GF-D8 (cell line): Measurements from ENCODE around the gene CUBN.
A peak's percentile ranks its signal among the peaks of the same experiment; 100 is the strongest.

ENCODE experiments used
- DNase-seq: peaks from one replicate; lab custom pipeline; 2025; lab: John Stamatoyannopoulos, UW

Gene CUBN

DNA sequence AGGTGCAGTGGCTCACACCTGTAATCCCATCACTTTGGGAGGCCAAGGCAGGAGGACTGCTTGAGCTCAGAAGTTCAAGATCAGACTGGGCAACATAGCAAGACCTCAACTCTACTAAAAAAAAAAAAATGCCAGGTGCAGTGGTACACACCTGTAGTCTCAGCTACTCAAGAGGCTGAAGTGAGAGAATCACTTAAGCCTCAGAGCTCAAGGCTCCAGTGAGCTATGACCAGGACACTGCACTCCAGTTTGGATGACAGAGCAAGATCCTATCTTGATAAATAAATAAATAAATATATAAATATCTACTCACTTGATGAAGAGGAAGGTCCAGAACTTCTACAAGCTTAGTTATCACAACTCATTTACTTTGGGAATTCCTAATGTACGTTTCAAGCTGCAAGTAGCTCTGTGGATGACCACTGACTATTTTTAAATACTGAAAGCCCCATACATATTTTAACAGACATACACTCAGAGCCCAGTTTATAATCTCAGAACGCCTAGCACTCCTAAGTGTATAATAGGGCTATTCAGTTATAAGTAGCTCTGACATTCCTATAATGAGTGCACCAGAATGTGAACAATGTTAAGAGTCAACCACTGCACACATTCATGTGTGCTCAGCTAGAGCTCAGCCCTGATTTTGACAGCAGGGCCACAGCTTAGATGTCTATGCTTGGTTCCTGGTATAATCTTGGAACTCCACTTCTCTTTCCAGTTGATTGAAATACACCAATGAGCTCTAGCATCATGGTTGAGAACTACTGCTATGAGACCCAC is 119.1 kb downstream of the CUBN start:
- DNase-seq, result no peak

DNA sequence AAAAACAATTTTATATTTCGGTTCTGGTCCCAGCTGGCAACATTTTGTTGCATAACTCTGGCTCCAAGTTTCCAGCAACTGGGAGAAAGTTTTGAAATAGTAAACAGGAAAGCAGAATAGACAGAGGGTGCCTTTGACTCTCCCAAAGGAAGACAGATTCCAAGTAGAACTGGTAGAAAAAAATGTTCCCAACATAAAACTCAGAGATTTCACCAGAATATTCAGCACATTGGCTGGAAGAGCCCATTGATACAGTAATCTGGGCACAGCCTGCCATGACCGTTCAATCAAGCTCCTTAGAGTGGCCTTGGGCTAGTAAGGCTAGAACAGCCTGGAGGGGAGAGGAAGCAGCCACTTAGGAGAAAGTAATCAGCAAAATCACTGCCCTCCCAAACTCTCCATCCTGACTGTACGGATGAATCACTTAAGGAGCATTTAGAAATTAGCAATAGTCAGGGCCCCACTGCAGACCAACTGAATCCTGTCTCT is 120.4 kb downstream of the CUBN start:
- no peak for DNase-seq

DNA sequence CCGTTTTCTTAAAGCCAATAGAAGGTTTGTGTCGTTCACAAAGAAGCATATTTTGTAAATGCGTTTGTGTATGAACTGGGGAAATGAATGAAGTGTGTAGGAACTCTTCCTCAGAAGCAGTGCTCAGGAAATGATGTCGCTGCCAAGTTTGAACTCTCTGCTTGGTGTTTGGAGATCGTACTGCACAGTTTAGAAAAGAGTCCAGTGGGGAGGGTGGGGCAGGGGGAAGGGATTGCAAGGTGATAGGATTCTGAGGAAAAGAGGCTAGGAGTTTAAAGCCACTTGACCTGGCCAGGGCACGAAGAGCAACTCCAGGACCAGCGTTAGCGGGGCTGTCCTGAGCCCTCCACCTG is 122.2 kb downstream of the CUBN start:
- DNase-seq, result no peak

DNA sequence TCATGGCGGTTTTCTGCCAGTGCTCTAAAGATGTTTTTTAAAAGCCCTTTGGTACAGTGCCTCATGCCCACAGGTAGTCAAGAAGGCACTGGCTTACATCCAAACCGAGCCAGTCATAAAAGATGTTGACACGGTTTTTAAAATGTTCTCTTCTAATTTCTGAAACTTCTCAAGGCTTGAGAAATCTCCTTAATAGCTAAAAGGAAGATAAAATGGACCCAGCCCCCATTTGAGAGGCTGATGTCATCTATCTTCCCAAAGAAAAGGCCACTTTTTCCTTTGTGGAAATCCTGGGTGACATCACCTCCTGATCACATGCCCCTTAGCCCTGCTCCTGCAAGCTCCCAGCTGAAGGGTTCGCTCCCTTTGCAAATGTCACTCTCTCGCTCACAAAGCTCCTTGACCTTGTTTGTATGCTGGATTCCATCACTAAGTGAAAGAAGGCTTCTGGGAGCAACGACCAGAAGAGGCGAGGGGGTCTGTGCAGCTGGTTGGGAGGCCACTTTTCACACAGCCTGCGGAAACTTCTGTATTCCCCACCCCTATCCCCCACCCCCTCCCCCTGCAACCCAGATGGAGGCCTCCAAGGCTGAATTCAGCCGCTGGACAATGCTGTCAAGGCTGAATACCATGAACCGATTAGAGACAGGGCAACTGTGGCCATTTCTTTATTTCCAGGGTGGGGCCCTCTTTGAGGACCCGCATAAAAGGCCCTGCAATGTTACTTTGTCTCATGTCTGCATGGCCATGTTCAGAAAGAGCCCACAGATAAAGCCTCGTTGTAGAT is 122.8 kb downstream of the CUBN start:
- DNase-seq, result no peak

DNA sequence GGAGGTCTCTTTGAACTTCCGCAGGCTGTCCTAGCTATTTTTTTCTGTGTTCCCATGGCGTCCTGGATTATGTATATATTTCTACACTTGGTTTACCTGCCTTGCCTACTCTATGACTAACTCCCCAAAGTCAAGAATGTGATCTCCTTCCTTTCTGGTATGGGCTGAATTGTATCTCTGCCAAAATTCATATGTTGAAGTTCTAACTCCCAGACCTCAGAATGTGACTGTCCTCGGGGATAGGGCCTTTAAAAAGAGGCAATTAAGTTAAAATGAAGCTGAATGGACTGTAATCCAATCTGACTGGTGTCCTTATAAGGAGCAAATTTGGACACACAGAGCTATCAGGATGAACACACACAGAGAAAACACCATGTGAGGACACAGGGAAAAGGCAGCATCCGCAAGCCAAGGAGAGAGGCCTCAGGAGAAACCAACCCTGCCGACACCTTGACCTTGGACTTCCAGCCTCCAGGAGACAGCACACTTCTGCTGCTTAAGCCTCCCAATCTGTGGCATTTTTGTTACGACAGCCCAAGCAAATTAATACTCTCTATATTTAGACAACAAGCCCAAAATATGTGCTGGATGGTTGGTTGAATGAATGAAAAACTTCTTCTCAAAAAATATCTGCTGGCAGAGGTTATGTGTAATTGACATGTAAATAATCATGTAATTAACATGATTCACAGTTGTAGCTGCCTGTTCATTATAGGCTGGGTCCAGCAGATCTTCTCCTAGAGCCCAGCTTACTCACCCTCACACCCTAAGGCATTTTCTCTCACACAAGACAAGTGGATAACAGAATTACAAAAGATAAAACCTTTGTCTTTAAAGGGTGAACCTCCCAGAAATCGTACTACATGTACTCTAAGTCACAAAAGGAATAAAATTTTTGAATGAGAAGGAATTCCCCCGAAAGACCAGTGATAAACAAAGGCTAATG is 123.7 kb downstream of the CUBN start:
- DNase-seq, result no peak

DNA sequence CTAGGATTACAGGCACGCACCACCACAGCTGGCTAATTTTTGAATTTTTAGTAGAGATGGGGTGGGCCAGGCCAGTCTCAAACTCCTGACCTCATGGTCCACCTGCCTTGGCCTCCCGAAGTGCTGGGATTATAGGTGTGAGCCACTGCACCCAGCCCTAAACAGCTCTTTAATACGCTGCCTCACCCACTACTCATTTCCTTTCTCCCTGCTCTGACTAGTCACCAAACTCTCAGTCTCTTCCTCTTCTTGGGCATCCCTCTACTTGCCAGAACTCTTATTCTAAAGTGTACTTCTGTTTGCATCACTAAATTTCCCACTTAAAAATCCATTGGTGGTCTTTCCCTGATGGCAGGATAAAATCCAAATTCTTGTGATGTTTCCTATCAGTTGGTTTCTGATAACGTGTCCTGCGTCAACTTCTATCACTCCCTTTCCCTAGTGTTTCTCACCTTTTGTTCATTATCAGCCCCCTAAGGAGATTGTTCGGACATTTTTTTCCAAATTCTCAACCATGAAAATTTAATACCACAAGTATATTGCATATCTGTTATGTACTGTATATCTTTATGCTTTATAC is 124.7 kb downstream of the CUBN start:
- DNase-seq, result no peak

DNA sequence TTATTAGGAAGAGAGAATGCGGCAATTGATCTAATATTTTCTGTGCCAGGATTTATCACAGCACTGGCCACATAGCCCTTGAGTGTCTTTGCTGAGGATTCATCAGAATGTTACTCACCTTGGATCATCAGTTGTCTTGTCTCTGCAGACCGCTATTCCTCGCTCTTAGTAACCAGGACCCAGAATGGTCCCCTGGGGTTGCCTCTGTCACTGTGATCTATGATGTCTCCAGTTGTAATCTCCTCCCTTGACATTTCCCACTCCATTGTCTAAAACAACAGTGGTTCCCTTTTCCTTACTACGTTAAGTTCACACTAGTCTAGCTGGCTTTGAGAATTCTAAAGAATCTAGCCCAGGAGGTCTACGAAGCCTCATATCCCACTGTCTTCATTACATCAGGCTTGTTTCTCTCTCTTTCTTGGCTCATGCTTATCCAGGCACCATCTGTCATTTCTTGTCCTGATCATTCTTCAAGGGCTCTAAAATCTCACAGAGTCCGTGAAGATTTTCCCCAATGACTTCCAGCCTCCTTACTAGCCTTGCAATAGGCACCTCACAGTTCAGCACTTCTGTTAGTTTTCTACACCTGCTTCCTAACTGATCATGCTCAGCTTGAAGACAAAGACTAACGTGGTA is 125.8 kb downstream of the CUBN start:
- DNase-seq, result no peak

DNA sequence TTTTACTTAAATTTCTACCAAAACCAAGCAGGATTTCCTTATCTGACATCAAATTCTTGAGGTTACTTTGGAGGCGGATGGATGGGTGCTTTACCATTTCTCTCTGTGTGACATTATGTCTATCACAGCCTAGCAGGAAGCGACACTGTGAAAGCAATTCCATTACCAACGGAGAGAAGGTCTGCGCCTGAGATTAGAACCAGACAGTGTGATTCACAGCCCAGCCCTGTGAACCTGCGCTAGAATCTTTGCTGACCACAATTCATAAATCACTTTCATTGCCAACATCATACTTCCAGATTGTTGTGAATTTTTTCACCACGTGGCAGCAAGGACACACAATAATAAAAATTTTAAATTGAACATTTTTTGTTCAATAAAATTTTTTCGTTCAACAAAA is 126.5 kb downstream of the CUBN start:
- DNase-seq, result peak; percentile 36

DNA sequence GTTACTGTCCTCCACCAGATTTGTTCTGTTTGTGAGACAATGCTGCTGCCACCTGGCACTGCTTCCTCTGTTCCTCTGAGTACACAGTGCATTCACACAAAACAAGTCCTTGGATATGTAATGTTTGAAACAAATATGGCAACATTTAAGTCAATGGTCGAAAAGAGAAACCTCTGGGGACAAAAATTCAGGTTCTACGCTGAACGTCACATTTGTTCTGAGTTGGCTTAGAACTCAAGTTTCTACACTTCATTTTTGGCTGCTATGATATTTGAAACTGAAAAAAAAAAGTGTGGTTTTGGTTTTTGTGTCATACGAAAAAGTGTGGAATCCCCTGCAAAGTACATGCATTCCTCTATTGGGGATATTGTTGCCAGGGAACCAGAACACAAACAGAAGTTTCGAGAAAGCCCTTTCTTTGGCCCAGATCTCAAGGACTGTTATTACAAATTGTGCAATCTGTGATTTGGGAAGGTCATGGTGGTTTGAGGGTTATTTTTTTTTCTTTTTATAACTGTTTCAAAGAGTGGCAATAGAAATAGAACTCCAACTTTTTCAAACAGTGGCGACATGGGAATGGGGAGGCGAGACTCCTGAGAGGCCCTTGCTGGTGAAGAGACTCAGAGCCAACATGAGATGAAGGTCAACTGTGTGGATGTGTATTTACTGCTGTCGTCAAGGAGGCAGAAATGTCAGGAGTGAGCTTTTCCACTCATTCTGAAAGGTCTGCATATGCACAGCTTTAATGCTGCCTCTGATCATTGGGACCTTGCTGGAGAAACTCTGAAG is 127.5 kb downstream of the CUBN start:
- no peak for DNase-seq

DNA sequence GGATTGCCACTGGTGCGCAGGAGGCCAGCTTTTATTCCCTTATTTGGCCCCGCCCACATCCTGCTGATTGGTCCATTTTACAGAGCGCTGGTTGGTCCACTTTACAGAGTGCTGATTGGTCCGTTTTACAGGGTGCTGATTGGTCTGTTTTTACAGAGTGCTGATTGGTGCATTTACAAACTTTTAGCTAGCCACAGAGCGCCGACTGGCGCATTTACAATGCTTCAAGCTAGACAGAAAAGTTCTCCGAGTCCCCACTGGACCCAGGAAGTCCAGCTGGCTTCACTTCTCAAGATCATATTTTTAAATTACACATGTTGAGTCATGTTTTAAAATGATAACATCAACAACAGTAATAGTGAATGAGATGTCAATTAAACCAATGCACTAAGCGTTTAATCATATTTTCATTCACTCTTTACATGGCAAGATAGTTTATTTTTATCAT is 128.3 kb downstream of the CUBN start:
- DNase-seq, result no peak

DNA sequence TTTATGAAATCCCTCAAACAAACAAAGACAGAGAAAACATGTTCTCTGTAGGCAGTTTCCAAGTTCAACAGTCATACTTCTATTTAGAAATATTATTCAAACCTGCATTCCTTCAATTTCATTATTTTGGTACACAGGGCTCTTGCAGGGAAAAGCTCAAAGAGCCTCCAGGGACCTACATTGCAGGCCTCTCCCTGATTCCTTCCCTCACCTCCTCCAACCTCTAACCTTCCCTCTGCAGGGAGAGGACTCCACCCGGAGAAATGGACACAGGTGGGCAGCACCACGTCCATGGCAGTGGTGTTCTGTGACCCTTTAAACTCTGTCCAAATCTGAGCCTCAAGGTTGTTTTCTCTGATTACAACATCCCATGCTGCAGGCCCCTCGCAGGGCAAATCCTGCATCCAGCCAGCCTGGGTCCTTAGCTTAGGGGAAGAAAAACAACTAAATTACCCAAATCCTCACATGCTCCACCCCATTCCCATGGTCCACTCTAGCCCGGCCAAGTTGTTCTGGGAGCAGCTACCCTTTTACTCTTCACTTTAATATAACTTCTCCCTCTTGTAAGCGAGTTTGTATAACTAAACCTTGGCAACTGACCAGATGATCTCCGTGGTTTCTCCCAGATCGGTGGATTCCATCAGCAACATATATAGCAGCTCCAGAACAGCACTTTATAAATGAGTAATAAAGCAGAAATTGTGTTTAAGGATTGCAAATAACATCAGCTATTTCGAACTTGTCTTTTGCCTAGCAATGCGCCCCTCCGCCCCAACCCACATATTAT is 129.8 kb downstream of the CUBN start:
- no peak for DNase-seq

DNA sequence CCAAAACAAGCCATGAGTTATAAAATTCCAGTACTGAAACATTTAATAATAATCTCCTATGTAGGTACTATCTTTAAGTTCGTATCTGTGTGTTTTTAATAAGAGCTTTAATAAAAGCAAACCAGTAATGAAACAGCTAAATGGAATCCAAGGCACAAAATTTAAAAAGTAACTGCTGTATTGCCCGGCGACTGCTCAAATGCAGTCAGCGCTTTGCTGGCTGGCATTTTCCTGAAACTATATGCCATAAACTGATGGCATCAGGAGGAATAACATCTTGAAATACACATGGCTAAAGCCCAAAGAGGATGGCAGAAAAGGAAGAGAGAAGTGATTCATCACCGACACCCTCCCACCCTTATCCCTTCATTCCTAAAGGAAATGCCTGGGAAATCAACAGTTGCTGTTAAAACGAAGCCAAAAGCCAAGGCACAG is 133.1 kb downstream of the CUBN start:
- no peak for DNase-seq

DNA sequence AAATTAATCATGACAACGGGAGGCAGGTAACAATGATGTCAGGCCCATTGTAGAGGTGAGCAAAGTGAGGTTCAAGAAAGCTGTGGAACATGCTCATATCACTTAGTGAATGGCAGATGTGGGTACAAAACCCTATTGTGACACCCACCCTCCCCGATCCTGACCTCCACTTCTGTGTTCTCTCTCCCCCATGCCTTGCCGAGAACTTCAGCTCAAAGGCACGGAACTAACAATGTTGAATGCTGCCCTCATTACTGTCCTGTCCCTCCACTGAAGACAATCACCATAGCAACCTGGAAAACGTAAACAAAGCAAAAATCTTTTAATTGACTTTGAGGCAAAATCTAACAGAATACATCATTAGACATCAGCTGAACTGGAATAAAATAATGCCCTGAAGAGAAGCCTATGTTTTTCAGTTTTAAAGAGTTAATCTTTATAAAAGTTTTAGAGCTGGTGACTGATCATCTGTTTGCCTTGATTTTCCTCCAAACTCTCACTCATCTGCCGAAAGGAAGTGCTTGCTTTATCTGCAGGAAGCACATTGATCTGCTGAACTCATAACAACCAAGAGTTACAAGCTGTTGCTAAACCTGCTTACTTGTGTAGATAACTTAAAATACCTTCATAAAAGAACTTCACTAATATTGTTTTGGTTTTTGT is 133.6 kb downstream of the CUBN start:
- DNase-seq, result peak; percentile 79

DNA sequence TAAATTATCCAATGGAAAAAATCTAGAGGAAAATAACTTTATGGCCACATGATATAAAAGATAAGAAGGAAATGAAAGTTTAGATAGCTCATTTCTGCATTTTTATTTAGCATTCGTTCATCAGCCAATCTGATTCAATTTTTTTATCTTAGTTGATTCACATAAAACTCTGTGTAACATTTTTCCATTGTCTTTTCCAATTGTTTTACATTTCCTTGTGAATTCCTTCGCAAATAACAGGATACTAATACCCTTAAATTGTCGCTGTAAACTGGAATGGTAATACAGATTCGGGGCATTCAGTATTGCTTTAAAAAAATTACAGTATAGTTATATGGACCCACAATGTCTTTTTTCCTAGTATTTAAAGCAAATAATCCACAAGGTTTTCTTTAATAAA is 136.4 kb downstream of the CUBN start:
- no peak for DNase-seq

DNA sequence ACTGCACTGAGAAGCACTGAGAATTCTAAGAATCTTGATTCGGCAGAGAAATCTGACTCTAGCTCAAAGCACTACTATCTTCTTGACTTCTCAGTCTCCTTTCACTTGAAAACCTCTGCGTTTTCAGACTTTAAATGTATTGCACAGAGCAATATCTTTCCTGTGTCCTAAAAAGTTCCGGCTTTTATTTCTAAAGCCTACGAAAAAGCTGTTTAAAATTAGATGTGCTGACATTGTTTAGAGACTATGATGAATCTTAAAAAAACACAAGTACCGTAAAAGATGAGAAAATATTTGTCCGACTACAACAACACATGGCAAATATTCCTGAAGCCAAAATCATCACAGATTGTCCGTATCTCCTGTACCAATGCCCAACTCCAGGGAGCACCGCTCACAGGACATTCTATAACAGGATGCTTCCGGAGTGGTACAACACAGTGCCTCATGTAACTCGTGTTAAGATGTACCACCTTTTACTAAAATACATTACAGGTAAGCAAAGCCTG is 136.9 kb downstream of the CUBN start:
- no peak for DNase-seq

DNA sequence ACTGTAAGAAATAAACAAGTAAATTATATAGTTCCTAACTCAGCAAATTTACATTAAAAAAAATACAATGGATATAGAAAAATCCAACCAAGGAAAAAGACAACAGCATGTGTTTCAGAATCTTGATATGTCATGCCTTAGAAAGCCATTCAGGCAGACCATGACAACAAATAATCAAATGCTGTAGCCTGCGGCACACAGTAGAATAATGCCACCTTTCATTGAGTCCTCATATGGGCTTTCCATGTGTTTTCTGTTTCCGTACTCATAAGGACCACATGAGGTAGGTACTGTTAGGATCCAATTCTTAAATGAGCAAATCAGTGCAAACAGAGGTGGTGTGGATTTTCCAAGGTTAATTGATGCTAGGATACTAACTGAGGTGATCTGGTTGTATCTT is 138.6 kb downstream of the CUBN start:
- DNase-seq, result no peak

DNA sequence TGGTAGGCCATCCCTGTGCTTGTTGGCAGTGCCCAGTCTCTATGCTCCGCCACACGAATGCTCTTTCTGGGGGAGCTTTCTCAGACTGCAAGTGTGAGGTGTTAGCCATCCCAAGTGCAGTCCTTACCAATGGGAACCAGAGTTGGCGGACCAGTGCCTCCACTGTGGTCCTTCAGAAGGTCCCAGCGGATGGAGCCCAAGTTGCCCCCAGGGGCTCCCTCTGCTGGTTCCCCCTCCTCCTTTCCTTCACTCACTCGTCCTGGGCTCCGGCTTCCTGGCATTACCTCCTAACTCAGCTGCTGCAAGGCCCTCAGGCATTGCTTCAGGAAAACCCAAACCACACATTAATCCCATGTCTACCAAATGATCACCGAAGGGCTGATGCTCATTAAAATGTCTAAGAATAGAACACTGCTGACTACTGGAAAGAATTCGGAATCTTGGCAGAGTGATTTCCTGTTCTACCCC is 139.8 kb downstream of the CUBN start:
- no peak for DNase-seq

DNA sequence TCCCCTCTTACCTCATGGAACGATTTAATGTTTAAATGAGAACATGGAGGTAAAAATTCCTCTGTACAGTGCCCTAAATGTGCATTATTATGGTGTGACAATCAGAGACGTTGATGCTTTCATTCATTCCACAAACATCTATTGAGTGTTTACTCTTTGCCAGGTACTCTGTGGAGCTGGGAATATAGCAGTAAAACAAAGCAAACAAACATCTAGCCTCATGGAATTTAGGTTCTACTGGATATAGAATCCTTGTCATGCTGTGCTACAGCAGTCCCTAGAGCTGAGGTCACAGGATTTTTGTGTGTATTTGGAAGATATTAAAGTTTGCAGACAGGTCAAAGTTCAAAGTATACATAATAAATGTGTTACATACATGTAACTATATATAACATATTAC is 140.7 kb downstream of the CUBN start:
- DNase-seq, result no peak
